Ishikawa (cell line): Measurements from ENCODE around the gene MID1.

ENCODE experiments used
- CEBPB ChIP-seq: IDR thresholded peaks from 2 replicates; pipeline ENCODE4 v1.6.1; 2012
- CREB1 ChIP-seq: IDR thresholded peaks from 2 replicates; pipeline ENCODE4 v1.6.1; 2012; ENCODE audit warnings: low read depth
- EGR1 ChIP-seq: IDR thresholded peaks from 2 replicates; pipeline ENCODE4 v1.6.1; 2012
- EP300 ChIP-seq: IDR thresholded peaks from 2 replicates; pipeline ENCODE4 v1.6.1; 2012; ENCODE audit warnings: borderline replicate concordance
- FOXM1 ChIP-seq: IDR thresholded peaks from 2 replicates; pipeline ENCODE4 v1.6.1; 2012; ENCODE audit warnings: low read depth, borderline replicate concordance
- MAX ChIP-seq: IDR thresholded peaks from 2 replicates; pipeline ENCODE4 v1.6.1; 2012
- NFIC ChIP-seq: IDR thresholded peaks from 2 replicates; pipeline ENCODE4 v1.6.1; 2012
- RAD21 ChIP-seq: IDR thresholded peaks from 2 replicates; pipeline ENCODE4 v1.6.1; 2012; ENCODE audit warnings: low read depth
- REST ChIP-seq: IDR thresholded peaks from 2 replicates; pipeline ENCODE4 v1.6.1; 2012; ENCODE audit warnings: low read depth, mild to moderate bottlenecking
- TAF1 ChIP-seq: IDR thresholded peaks from 2 replicates; pipeline ENCODE4 v1.6.1; 2012; ENCODE audit warnings: low read depth, mild to moderate bottlenecking
- TCF12 ChIP-seq: IDR thresholded peaks from 2 replicates; pipeline ENCODE4 v1.6.1; 2012; ENCODE audit warnings: low read depth
- TEAD4 ChIP-seq: IDR thresholded peaks from 2 replicates; pipeline ENCODE4 v1.6.1; 2012
- YY1 ChIP-seq: IDR thresholded peaks from 2 replicates; pipeline ENCODE4 v1.6.1; 2012; ENCODE audit warnings: low read depth
- ZBTB7A ChIP-seq: IDR thresholded peaks from 2 replicates; pipeline ENCODE4 v1.6.1; 2012; ENCODE audit warnings: low read depth
- TF ChIP-seq, protein P1 (sequence below): IDR thresholded peaks from 2 replicates; pipeline ENCODE4 v1.6.1; 2012

The MID1 gene

GRCh38 chrX:10471418-10471817 is 149.0 kb downstream of the MID1 start:
- TF ChIP-seq, protein P1, sequence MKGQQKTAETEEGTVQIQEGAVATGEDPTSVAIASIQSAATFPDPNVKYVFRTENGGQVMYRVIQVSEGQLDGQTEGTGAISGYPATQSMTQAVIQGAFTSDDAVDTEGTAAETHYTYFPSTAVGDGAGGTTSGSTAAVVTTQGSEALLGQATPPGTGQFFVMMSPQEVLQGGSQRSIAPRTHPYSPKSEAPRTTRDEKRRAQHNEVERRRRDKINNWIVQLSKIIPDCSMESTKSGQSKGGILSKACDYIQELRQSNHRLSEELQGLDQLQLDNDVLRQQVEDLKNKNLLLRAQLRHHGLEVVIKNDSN, result no peak
- TF ChIP-seq TCF12 (no peak), MAX (no peak), FOXM1 (no peak), TEAD4 (no peak), ZBTB7A (no peak), REST (no peak), EP300 (no peak), RAD21 (no peak), YY1 (no peak)

GRCh38 chrX:10470009-10470408 is 150.4 kb downstream of the MID1 start:
- TF ChIP-seq MAX (no peak), TAF1 (no peak), CEBPB (no peak), YY1 (no peak), TEAD4 (no peak), CREB1 (no peak), TCF12 (no peak)

DNA sequence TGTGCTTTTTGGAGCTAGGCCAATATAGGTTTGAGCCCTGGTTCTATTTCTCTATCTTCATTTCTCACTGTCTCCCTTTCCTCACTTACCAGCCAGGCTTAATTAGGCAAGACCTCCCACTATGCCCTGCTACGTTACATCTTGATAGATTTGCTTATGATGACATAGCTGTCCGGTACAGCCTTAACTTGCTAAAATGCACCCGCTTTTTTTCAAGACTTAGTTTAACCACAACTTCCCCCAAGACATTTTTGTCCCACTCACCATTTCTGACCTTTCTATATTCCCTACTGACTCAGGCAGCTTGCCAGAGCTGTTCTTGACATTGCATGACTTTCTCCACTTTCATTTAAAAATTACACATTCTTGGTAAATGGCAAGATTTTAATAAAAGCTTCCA is 152.6 kb downstream of the MID1 start:
- TF ChIP-seq EP300, result no peak
- no peak for TF ChIP-seq TEAD4
- no peak for TF ChIP-seq REST
- TF ChIP-seq RAD21, result no peak
- no peak for TF ChIP-seq CEBPB
- no peak for TF ChIP-seq MAX
- no peak for TF ChIP-seq FOXM1

- TF ChIP-seq EGR1 (no peak), CEBPB (no peak), ZBTB7A (no peak), MAX (no peak), FOXM1 (no peak), NFIC (no peak), RAD21 (no peak), EP300 (no peak), TCF12 (no peak), TEAD4 (no peak), REST (no peak), TAF1 (no peak), CREB1 (no peak), YY1 (no peak)
- TF ChIP-seq, protein P1, result no peak
Observed at GRCh38 chrX:10465254-10465653, 155.1 kb downstream of the MID1 start.

DNA sequence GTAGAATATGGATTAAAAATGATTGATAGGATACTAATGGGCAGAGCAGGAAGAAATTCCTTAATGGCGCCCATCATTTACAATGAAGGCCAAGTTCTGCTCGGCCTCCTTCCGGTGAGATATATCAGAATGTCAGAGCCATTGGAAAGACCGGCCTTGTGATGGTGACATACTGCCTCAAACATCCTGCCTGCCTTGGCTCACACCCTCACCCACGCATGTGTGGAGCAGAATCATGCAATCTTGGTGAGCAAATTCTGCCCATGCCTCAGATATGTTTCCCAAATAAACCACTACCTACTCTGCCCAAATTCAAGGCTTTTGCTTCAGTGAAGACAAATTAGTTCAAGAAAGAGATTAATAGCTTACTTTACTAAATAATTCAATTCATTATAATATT is 163.3 kb downstream of the MID1 start:
- TF ChIP-seq RAD21, result no peak
- no peak for TF ChIP-seq TEAD4
- no peak for TF ChIP-seq TAF1
- no peak for TF ChIP-seq NFIC
- TF ChIP-seq MAX, result no peak
- TF ChIP-seq, protein P1, result no peak
- TF ChIP-seq CEBPB, result no peak
- TF ChIP-seq EGR1, result no peak
- no peak for TF ChIP-seq EP300
- TF ChIP-seq ZBTB7A, result no peak
- TF ChIP-seq TCF12, result no peak
- no peak for TF ChIP-seq CREB1
- no peak for TF ChIP-seq REST
- no peak for TF ChIP-seq YY1
- no peak for TF ChIP-seq FOXM1
